Body of pancreas (tissue), 4 donors: ENCODE results near the gene CYP4F2. TPM values are rescaled to one million over a fixed set of nuclear protein-coding genes. Genes with fewer than 3 reads are reported as not detected.
"Not testable (repeated sequence)": the region's sequence is repeated elsewhere in the genome, so short reads cannot be mapped to it uniquely, and the experiment has no call there.

Source experiments
- ATAC-seq: fragments of 150-250 bp; one replicate; pipeline ENCODE4 v1.9.1; 2016
- DNase-seq, 4 donors: peaks; one replicate each; pipeline ENCODE4 v3.0.0-alpha.2; 2019
- H3K27ac ChIP-seq, 4 donors: fragments of 200-600 bp; sonication (generic); 1 replicate in 3 of 4; 2 replicates in 1 of 4; pipeline versions ENCODE4 v1.5.1 to v1.6.1; 2016 to 2019; ENCODE audit warnings: mild to moderate bottlenecking in 1 of 4, mixed read lengths in 1 of 4, moderate library complexity in 1 of 4
- H3K27me3 ChIP-seq, 2 donors: fragments of 200-600 bp; sonication (generic); one replicate each; pipeline ENCODE4 v1.6.0; 2016; ENCODE audit warnings: mild to moderate bottlenecking in 1 of 2
- H3K36me3 ChIP-seq, 2 donors: fragments of 200-600 bp; sonication (generic); replicated peaks in 1 of 2; 2 replicates each; pipeline ENCODE4 v1.5.1; 2016; ENCODE audit warnings: low read depth in 2 of 2; ENCODE audit not compliant: insufficient read depth in 1 of 2
- H3K4me1 ChIP-seq: fragments of 200-600 bp; sonication (generic); one replicate; pipeline ENCODE4 v1.6.0; 2016
- H3K4me3 ChIP-seq, 2 donors: fragments of 200-600 bp; sonication (generic); 1 replicate in 1 of 2; 2 replicates in 1 of 2; pipeline ENCODE4 v1.5.1; 2016 to 2019
- H3K9me3 ChIP-seq, 3 donors: fragments of 200-600 bp; sonication (generic); 1 replicate in 2 of 3; 2 replicates in 1 of 3; pipeline ENCODE4 v1.5.1; 2016
- CTCF ChIP-seq, 7 experiments: fragments of 450-650 bp in 4 of 7; fragments of 200-600 bp in 3 of 7; sonication (generic) in 3 of 7; IDR thresholded peaks; one replicate each; pipeline ENCODE4 v1.5.1; 2016 to 2019; ENCODE audit warnings: antibody characterized with exemption in 7 of 7
- POLR2A ChIP-seq, 3 donors: fragments of 450-650 bp; IDR thresholded peaks; one replicate each; pipeline ENCODE4 v1.6.1; 2016; ENCODE audit warnings: antibody characterized with exemption in 3 of 3, mild to moderate bottlenecking in 2 of 3
- WGBS, 2 donors: methylation state at CpG; one replicate each; pipeline ENCODE4 v1.1.5; 2017; 5-methylcytosine and 5-hydroxymethylcytosine counted together
- intact Hi-C: fragments of 100-400 bp; cut with DNase I; formaldehyde crosslinking; loops from one replicate; pipeline ENCODE4 v1.15.1; 2023
- small RNA-seq: library from RNA; depleted of rRNA; stranded (forward); fragments of <200 nt; gene quantifications from one replicate; pipeline ENCODE3, GENCODE V24; 2016
- total RNA-seq, 2 donors: library from RNA; depleted of rRNA; stranded (reverse); fragments of >200 nt; gene quantifications; one replicate each; pipeline ENCODE4 v1.1.0, GENCODE V29; 2016

CYP4F2 gene
- total RNA-seq, 2 donors from 2014 or later: not detected

- Histone ChIP-seq H3K27ac (no peak overlapping the region), H3K4me3 (no peak overlapping the region), H3K36me3 (no peaks in the 10 kb centered on the region), H3K9me3 (no peaks in the 10 kb centered on the region), H3K27me3 (no peaks in the 10 kb centered on the region), H3K4me1 (peaks cover 14% of the 10 kb centered on the region)
- intact Hi-C loops: no loop called here
- no peak for DNase-seq
- ATAC-seq: no peak
- TF ChIP-seq CTCF (IDR thresholded peaks at IDR 0.05): no peak
- no peak for TF ChIP-seq POLR2A (IDR thresholded peaks at IDR 0.05)
- 76 to 77% methylated on average over 8 of the region's 8 CpGs for WGBS, 2 donors
Measured at GRCh38 chr19:15829786-15830185, 68.1 kb downstream of the CYP4F2 start.

- TF ChIP-seq POLR2A (IDR thresholded peaks at IDR 0.05): no peak
- TF ChIP-seq CTCF (IDR thresholded peaks at IDR 0.05): no peak
- DNase-seq (no peak), ATAC-seq (no peak)
- intact Hi-C loops: no loop called here
- Histone ChIP-seq H3K27ac (no peak overlapping the region), H3K27me3 (no peaks in the 10 kb centered on the region), H3K4me1 (peaks cover 14% of the 10 kb centered on the region), H3K4me3 (no peak overlapping the region), H3K36me3 (no peaks in the 10 kb centered on the region), H3K9me3 (no peaks in the 10 kb centered on the region)
- WGBS, 2 donors: 72 to 77% methylated on average over 10 of the region's 10 CpGs
Measured at GRCh38 chr19:15829306-15829698, 68.6 kb downstream of the CYP4F2 start.

- H3K36me3 ChIP-seq, H3K4me3 ChIP-seq, H3K27ac ChIP-seq, H3K9me3 ChIP-seq, H3K27me3 ChIP-seq, intact Hi-C loops: not testable (repeated sequence)
- H3K4me1 ChIP-seq: peaks cover 14% of the 10 kb centered on the region
- ATAC-seq: peak; percentile 60
- DNase-seq: peak in 2 of 4 donors; percentile 17 to 29
- 39 to 50% methylated on average over 12 to 13 of the region's 13 CpGs for WGBS, 2 donors
Measured at GRCh38 chr19:15828611-15829305, 69.1 kb downstream of the CYP4F2 start.

GRCh38 chr19:15828121-15828610, 69.7 kb downstream of the CYP4F2 start:
- H3K27me3 ChIP-seq: no peaks in the 10 kb centered on the region
- H3K36me3 ChIP-seq: no peaks in the 10 kb centered on the region
- WGBS, 2 donors: 56 to 67% methylated on average over 7 of the region's 7 CpGs
- H3K27ac ChIP-seq: no peak overlapping the region
- TF ChIP-seq CTCF (IDR thresholded peaks at IDR 0.05): no peak
- TF ChIP-seq POLR2A (IDR thresholded peaks at IDR 0.05): no peak
- H3K4me1 ChIP-seq: peaks cover 14% of the 10 kb centered on the region
- H3K4me3 ChIP-seq: no peak overlapping the region
- ATAC-seq (no peak), DNase-seq (no peak)
- intact Hi-C loops: no loop called here
- no peaks in the 10 kb centered on the region for H3K9me3 ChIP-seq

Small RNA genes within 50 kb of the gene (small RNA-seq; reads per million reads assigned to genes)
- gene CYP4F36P: not detected

Other genes with a start within 250 kb of the CYP4F2 start
- gene CYP4F12, start 225.0 kb downstream of the CYP4F2 start, total RNA-seq: 10 to 100 TPM in 1 of 2 donors, not detected in 1; 15.8 TPM
- not detected for gene OR10H2, start 170.1 kb downstream of the CYP4F2 start, total RNA-seq
- gene OR10H3, start 160.1 kb downstream of the CYP4F2 start, total RNA-seq: not detected
- gene OR10H5, start 110.4 kb downstream of the CYP4F2 start, total RNA-seq: not detected
- not detected for gene OR10H1, start 82.4 kb downstream of the CYP4F2 start, total RNA-seq
- 1 to 10 TPM in 1 of 2 donors, not detected in 1; 3.9 TPM for gene CYP4F11, start 36.5 kb upstream of the CYP4F2 start, total RNA-seq
- not detected for gene OR10H4, start 50.9 kb upstream of the CYP4F2 start, total RNA-seq
- gene TPM4, start 178.4 kb upstream of the CYP4F2 start, total RNA-seq: 100 to 1,000 TPM; 162 to 171 TPM
- 10 to 100 TPM; 15.5 to 32.2 TPM for gene RAB8A, start 213.8 kb upstream of the CYP4F2 start, total RNA-seq
- gene HSH2D, start 245.6 kb upstream of the CYP4F2 start, total RNA-seq: 1 to 10 TPM; 3.6 to 9.6 TPM